ENCODE measurements around the gene UBE3B.

GRCh38 chr12:109523071-109523470, 45.6 kb downstream of the UBE3B start:
- TF ChIP-seq POLR2A (IDR thresholded peaks at IDR 0.05) = no peak
- TF ChIP-seq, protein P1, sequence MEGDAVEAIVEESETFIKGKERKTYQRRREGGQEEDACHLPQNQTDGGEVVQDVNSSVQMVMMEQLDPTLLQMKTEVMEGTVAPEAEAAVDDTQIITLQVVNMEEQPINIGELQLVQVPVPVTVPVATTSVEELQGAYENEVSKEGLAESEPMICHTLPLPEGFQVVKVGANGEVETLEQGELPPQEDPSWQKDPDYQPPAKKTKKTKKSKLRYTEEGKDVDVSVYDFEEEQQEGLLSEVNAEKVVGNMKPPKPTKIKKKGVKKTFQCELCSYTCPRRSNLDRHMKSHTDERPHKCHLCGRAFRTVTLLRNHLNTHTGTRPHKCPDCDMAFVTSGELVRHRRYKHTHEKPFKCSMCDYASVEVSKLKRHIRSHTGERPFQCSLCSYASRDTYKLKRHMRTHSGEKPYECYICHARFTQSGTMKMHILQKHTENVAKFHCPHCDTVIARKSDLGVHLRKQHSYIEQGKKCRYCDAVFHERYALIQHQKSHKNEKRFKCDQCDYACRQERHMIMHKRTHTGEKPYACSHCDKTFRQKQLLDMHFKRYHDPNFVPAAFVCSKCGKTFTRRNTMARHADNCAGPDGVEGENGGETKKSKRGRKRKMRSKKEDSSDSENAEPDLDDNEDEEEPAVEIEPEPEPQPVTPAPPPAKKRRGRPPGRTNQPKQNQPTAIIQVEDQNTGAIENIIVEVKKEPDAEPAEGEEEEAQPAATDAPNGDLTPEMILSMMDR (IDR thresholded peaks at IDR 0.05) = no peak
